ENCODE data around the gene GRIP2.

GRIP2 gene

GRCh38 chr3:14451844-14452739, 88.0 kb downstream of the GRIP2 start:
- no peak for DNase-seq

GRCh38 chr3:14450922-14451606, 89.1 kb downstream of the GRIP2 start:
- DNase-seq, result no peak

GRCh38 chr3:14450506-14450905, 89.6 kb downstream of the GRIP2 start:
- no peak for DNase-seq

DNA sequence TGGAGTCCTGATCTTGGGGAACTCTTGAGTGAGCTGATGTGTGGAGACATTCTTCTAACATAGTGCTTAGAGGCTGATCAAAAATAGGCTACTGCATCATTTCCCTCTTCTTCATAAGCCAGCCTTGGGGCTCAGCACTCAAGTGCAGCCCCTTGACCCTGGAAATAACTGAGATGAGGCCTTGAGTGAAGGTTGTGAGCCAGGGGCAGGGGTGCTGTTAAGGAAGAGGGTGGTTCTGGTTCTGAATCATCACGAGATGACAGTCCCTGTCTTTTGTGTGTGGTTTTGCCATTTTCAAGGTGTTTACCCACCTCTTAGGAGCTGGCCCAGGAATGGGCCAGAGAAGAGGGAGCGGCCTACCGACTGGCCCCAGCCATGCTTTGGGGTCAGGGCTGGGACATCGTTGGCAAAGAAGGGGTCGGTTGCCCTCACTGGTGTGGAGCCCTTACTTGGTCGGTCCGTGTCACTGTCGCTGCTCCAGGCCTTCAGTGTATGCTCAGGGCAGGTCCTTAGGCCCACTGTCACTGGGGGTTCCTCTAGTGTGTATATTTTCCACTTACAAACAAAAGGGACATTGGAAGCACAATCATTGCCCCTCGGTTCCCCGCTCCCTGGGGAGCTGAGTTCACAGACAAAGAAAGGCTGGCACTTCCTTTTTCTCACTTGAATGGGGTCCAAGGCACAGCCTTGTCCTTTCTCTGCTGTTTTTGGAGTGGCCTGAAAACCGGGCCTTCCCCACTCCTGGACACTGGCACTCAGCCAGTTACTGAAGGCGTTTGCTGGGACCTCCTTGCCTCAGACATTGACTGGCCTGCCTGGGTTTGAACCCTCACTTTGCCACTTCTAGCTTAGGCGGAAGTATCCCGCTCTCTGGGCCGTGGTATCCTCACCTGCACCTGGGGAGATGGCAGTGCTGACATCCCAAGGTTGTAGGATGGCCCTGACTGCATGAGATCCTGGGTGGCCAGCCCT, 91.1 kb downstream of the GRIP2 start:
- DNase-seq, result no peak

- DNase-seq, result no peak
Observed at GRCh38 chr3:14448063-14448462, 92.1 kb downstream of the GRIP2 start.

GRCh38 chr3:14446988-14447570, 93.1 kb downstream of the GRIP2 start:
- DNase-seq, result no peak

DNA sequence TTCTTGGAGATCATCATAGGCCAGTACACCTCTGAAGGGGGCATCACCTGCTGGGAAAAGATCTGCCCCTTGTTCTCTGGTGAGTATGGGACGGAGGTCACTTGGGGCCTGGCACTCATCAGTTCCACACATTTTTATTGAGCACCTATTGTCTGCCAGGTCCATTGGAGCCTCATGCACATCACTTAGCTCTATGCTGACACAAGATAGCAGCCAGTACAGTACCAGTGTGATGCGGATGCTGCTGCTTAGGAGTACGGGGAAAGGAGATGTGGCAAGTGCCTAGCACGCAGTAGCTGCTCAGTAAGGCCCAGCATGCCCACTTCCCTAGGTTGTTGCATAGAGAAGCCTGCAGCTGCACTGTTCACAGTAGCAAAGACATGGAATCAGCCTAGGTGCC, 94.4 kb downstream of the GRIP2 start:
- DNase-seq, result no peak

- DNase-seq, result no peak
Observed at GRCh38 chr3:14444380-14444779, 95.8 kb downstream of the GRIP2 start.

GRCh38 chr3:14441920-14442300, 98.2 kb downstream of the GRIP2 start:
- DNase-seq, result no peak

DNA sequence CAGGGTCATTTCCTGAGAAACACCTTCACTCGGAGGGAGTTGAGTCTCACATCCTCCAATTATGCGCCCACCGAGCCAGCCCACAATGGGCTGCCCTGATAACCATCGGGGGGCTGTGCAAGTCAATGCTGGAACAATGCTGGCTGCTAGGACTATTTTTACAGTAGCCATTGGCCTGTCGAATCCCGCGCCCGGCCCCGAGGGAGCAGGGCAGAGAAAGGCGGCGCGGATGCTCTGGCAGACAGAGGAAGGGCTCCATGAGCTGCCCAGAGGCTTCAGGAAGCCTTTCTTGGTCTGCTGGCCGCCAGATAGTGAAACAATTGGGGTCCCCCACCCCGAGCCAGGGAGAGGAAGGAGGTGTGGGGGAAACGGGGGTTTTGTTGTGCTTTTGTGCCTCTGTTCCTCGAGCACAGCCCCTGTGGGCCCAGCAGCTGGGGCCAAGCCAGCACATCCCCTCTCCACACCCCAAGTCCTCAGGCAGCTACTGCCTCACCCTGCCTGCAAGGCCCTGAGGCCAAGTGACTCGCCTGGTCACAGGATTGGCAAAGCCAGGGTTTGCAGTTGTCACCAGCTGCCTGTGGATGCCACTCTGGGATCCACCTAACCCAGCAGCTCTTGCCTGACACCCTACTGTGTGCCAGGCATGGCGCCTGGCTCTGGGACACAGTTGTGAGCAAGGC, 98.8 kb downstream of the GRIP2 start:
- DNase-seq, result no peak

- no peak for DNase-seq
Observed at GRCh38 chr3:14440531-14441239, 99.5 kb downstream of the GRIP2 start.

GRCh38 chr3:14440168-14440518, 100.0 kb downstream of the GRIP2 start:
- DNase-seq, result no peak

DNA sequence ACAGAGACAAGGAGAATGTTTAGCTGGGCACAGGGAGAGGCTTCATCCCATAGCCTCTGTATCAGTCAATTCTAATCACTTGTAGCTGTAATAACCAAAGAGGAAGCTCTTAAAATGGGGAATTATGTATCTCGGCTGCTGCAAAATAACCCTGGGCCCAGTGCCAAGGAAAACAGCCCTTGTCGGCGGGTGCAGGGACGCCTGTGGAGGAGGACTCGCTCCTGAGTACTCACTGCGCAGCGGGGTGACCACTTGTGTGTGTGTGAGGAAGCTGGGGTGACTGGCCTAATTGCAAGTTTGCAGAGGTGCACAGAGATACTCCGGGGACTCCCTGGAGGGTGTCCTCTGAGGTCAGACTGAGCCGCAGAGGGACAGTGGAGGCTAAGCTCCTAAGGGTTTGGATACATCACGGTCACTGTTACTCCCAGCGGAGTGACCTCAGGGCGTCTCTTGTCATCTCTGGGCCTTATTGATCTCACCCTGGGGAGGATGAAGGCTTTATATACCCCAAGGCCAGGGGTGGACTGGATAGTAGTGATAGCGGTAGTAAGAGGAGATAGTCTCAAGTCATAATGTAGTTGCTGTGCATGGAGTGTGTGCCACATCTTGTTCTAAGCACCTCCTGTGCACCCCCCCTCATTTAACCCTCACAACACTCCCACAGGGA, 100.5 kb downstream of the GRIP2 start:
- no peak for DNase-seq

Measured in right kidney (tissue), 1 donor.